ENCODE data around the gene CTTN. TPM values are rescaled to one million over a fixed set of nuclear protein-coding genes. Genes with fewer than 3 reads are reported as not detected.

The CTTN gene
- total and polyA plus RNA-seq, 9 of the 15 experiments (the other 6 are each of a cell fraction or from before 2014, with no cell fraction given), result 9.9 to 158 (median 99.7) TPM

DNA sequence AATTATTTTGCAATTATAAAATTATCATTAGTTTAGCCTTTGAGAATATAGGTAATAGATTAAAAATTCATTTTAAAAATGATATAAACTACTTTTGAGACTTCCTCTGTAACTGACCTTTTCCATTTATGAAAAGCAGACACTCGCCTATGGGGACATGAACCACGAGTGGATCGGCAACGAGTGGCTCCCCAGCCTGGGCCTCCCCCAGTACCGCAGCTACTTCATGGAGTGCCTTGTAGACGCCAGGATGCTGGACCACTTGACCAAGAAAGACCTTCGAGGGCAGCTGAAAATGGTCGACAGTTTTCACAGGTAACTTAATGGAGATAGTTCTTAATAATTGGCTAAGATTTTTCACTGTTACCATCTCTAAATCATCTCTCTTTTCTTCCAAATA lies 26.3 kb upstream of the CTTN start:
- CTCF ChIA-PET (ENCODE audit: low intra/inter-chr PET ratio), result no interaction called here
- in situ Hi-C loops (cut with MboI), result no loop called here
- WGBS (ENCODE audit: insufficient coverage, low coverage, missing lambda C conversion rate), result 92% methylated on average over 8 of the region's 8 CpGs
- ATAC-seq (no peak), DNase-seq (ENCODE audit: extremely low read depth in 1 of 4, low spot score in 3 of 4) (no peak), FAIRE-seq (no peak)
- Histone ChIP-seq H3K4me2 (ENCODE audit: insufficient read depth, low read length) (no peak overlapping the region), H2AFZ (ENCODE audit: low read depth, low read length) (no peak overlapping the region), H3K36me3 (ENCODE audit: control insufficient read depth, insufficient read depth, low read length) (peaks cover 62% of the 10 kb centered on the region), H3K27me3 (ENCODE audit: control insufficient read depth in 2 of 2, insufficient read depth in 2 of 2, low read length in 2 of 2) (no peaks in the 10 kb centered on the region), H3K9ac (ENCODE audit: insufficient read depth in 1 of 2, low read depth in 2 of 2, low read length in 2 of 2) (no peak overlapping the region), H3K4me3 (no peak overlapping the region), H3K79me2 (ENCODE audit: control insufficient read depth, insufficient read depth, low read length) (peaks cover 4% of the 10 kb centered on the region; the same call in 1 of the 3 replicates), H4K20me1 (replicated peaks; ENCODE audit: control insufficient read depth, insufficient read depth, low read length) (no peaks in the 10 kb centered on the region), H3K4me1 (replicated peaks in 1 of 2; ENCODE audit: control insufficient read depth in 2 of 2, insufficient read depth in 2 of 2, low read length in 2 of 2) (no peaks in the 10 kb centered on the region), H3K9me3 (replicated peaks; ENCODE audit: control insufficient read depth, insufficient read depth, low read depth, low read length) (peaks cover under 1% of the 10 kb centered on the region; the same call in 1 of the 2 replicates), H3K9me1 (ENCODE audit: control insufficient read depth, insufficient read depth, low read length) (no peaks in the 10 kb centered on the region), H3K27ac (ENCODE audit: extremely low read depth, low read depth, low read length) (no peak overlapping the region)
- POLR2A ChIA-PET, result interaction anchor here (1.4 kb wide), 1 partner anchor 10 kb away, joined by 8 read pairs; no protein-coding TSS in a partner anchor
- intact Hi-C loops (cut with micrococcal nuclease), result no loop called here
- TF ChIP-seq MEF2A (IDR thresholded peaks at IDR 0.05; ENCODE audit: control insufficient read depth, low read depth, low read length) (no peak), SUPT5H (IDR thresholded peaks at IDR 0.05) (no peak), BHLHE40 (IDR thresholded peaks at IDR 0.05; ENCODE audit: low read length) (no peak), TAL1 (IDR thresholded peaks at IDR 0.05) (no peak), HMG20B (CRISPR knock-in tag; IDR thresholded peaks at IDR 0.05) (no peak), CREB1 (IDR thresholded peaks at IDR 0.05) (no peak), CREB1 (CRISPR knock-in tag; IDR thresholded peaks at IDR 0.05) (no peak), RBM34 (IDR thresholded peaks at IDR 0.05; ENCODE audit: borderline replicate concordance, insufficient read depth, low read length) (no peak), ZNF165 (CRISPR knock-in tag; IDR thresholded peaks at IDR 0.05; ENCODE audit: borderline replicate concordance) (no peak), ELF1 (tag; IDR thresholded peaks at IDR 0.05) (no peak), DDX20 (tag; IDR thresholded peaks at IDR 0.05; ENCODE audit: low read depth) (no peak), MXI1 (IDR thresholded peaks at IDR 0.05; ENCODE audit: low read depth, low read length) (no peak), CSDE1 (IDR thresholded peaks at IDR 0.05) (no peak), EHMT2 (IDR thresholded peaks at IDR 0.05) (no peak)
- TF ChIP-seq, protein P1, sequence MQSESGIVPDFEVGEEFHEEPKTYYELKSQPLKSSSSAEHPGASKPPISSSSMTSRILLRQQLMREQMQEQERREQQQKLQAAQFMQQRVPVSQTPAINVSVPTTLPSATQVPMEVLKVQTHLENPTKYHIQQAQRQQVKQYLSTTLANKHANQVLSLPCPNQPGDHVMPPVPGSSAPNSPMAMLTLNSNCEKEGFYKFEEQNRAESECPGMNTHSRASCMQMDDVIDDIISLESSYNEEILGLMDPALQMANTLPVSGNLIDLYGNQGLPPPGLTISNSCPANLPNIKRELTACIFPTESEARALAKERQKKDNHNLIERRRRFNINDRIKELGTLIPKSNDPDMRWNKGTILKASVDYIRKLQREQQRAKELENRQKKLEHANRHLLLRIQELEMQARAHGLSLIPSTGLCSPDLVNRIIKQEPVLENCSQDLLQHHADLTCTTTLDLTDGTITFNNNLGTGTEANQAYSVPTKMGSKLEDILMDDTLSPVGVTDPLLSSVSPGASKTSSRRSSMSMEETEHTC (IDR thresholded peaks at IDR 0.05), result no peak
- TF ChIP-seq, protein P2, sequence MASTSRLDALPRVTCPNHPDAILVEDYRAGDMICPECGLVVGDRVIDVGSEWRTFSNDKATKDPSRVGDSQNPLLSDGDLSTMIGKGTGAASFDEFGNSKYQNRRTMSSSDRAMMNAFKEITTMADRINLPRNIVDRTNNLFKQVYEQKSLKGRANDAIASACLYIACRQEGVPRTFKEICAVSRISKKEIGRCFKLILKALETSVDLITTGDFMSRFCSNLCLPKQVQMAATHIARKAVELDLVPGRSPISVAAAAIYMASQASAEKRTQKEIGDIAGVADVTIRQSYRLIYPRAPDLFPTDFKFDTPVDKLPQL (IDR thresholded peaks at IDR 0.05; ENCODE audit: extremely low read depth, insufficient read length), result no peak
- TF ChIP-seq, protein P3, sequence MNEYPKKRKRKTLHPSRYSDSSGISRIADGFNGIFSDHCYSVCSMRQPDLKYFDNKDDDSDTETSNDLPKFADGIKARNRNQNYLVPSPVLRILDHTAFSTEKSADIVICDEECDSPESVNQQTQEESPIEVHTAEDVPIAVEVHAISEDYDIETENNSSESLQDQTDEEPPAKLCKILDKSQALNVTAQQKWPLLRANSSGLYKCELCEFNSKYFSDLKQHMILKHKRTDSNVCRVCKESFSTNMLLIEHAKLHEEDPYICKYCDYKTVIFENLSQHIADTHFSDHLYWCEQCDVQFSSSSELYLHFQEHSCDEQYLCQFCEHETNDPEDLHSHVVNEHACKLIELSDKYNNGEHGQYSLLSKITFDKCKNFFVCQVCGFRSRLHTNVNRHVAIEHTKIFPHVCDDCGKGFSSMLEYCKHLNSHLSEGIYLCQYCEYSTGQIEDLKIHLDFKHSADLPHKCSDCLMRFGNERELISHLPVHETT (CRISPR knock-in tag; conservative IDR thresholded peaks at IDR 0.05 in 1 of 2, IDR thresholded peaks at IDR 0.05 in 1 of 2), result no peak
- TF ChIP-seq, protein P4, sequence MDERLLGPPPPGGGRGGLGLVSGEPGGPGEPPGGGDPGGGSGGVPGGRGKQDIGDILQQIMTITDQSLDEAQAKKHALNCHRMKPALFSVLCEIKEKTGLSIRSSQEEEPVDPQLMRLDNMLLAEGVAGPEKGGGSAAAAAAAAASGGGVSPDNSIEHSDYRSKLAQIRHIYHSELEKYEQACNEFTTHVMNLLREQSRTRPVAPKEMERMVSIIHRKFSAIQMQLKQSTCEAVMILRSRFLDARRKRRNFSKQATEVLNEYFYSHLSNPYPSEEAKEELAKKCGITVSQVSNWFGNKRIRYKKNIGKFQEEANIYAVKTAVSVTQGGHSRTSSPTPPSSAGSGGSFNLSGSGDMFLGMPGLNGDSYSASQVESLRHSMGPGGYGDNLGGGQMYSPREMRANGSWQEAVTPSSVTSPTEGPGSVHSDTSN (CRISPR knock-in tag; IDR thresholded peaks at IDR 0.05; ENCODE audit: low read depth), result no peak
- TF ChIP-seq, protein P4 (tag; conservative IDR thresholded peaks at IDR 0.05; ENCODE audit: low read depth), result no peak
- BruUV-seq (replicated peaks), result no TSS peak

All from K562 (cell line).